Fibroblast of villous mesenchyme (primary cell): ENCODE data around the gene DSC1. TPM values are rescaled to one million over a fixed set of nuclear protein-coding genes. Genes with fewer than 3 reads are reported as not detected.

ENCODE experiments used
- DNase-seq: peaks from one replicate; pipeline ENCODE4 v3.0.0-alpha.2; 2010; ENCODE audit warnings: low read depth
- H3K4me3 ChIP-seq: 2 replicates; pipeline ENCODE4 v1.5.1; 2011; ENCODE audit warnings: low read depth, mild to moderate bottlenecking, low read length
- CTCF ChIP-seq: IDR thresholded peaks from 2 replicates; pipeline ENCODE4 v1.5.1; 2012; ENCODE audit warnings: low read depth, mild to moderate bottlenecking, low read length; ENCODE audit not compliant: insufficient read depth
- total RNA-seq: library from RNA; depleted of rRNA; stranded (reverse); fragments of >200 nt; gene quantifications from 2 replicates; pipeline ENCODE4 v1.2.3, GENCODE V29; 2012

DSC1 gene
- total RNA-seq, 1 donor: not detected

GRCh38 chr18:31100436-31101182 lies 62.0 kb downstream of the DSC1 start:
- no peak for TF ChIP-seq CTCF
- H3K4me3 ChIP-seq: no peak overlapping the region
- DNase-seq: no peak

- no peak for TF ChIP-seq CTCF
- H3K4me3 ChIP-seq: no peak overlapping the region
- no peak for DNase-seq
Measured at GRCh38 chr18:31099450-31100230, 63.0 kb downstream of the DSC1 start.

GRCh38 chr18:31098878-31099277 lies 63.8 kb downstream of the DSC1 start:
- TF ChIP-seq CTCF: no peak
- DNase-seq: no peak

GRCh38 chr18:31097666-31098065 lies 65.0 kb downstream of the DSC1 start:
- no peak for DNase-seq
- no peak overlapping the region for H3K4me3 ChIP-seq
- TF ChIP-seq CTCF: no peak

More at GRCh38 chr18:31098878-31099277, 63.8 kb downstream of the DSC1 start:
- H3K4me3 ChIP-seq: no peak overlapping the region

- TF ChIP-seq CTCF: no peak
- H3K4me3 ChIP-seq: no peak overlapping the region
- DNase-seq: no peak
Measured at GRCh38 chr18:31093880-31094279, 68.8 kb downstream of the DSC1 start.

- no peak for TF ChIP-seq CTCF
- no peak overlapping the region for H3K4me3 ChIP-seq
- DNase-seq: no peak
Measured at GRCh38 chr18:31093294-31093693, 69.4 kb downstream of the DSC1 start.
